Mucosa of descending colon (tissue), 3 donors: ENCODE measurements around the gene RAE1. TPM values are rescaled to one million over a fixed set of nuclear protein-coding genes. Genes with fewer than 3 reads are reported as not detected.
A peak's percentile ranks its signal among the peaks of the same experiment; 100 is the strongest.

Experiments
- ATAC-seq: fragments of 200-7000 bp; cut with Tn5 transposase; one replicate; pipeline ENCODE4 v1.9.1; 2020; ENCODE audit warnings: mild to moderate bottlenecking, moderate library complexity
- DNase-seq, 3 donors: peaks; one replicate each; pipeline ENCODE4 v3.0.0-alpha.2; 2020
- H3K36me3 ChIP-seq: fragments of 200-600 bp; one replicate; pipeline ENCODE4 v1.8.0; 2021; ENCODE audit warnings: low read depth, mild to moderate bottlenecking
- H3K4me1 ChIP-seq: fragments of 200-600 bp; one replicate; pipeline ENCODE4 v1.8.0; 2021; ENCODE audit warnings: low read depth, mild to moderate bottlenecking
- H3K4me3 ChIP-seq: fragments of 200-600 bp; one replicate; pipeline ENCODE4 v1.8.0; 2021; ENCODE audit warnings: mild to moderate bottlenecking
- H3K9me3 ChIP-seq: fragments of 200-600 bp; one replicate; pipeline ENCODE4 v1.8.0; 2021; ENCODE audit warnings: mild to moderate bottlenecking
- CTCF ChIP-seq: fragments of 200-600 bp; IDR thresholded peaks from one replicate; pipeline ENCODE4 v1.8.0; 2022; ENCODE audit warnings: antibody characterized with exemption, mild to moderate bottlenecking
- intact Hi-C, 2 donors: fragments of 100-400 bp; cut with DNase I in 1 of 2; cut with micrococcal nuclease in 1 of 2; formaldehyde crosslinking; loops; one replicate each; pipeline versions ENCODE4 v1.11.0 to v1.11.1; 2022; cut with DNase I, micrococcal nuclease
- total RNA-seq, 3 donors: library from RNA; stranded (reverse); fragmentation: NEBNext Ultra II Directional in 2 of 3; extraction: Animal tissue kit (Norgen Biotek cat#: 25700) in 2 of 3; gene quantifications; one replicate each; pipeline versions ENCODE4 v1.2.1 to v1.2.4, GENCODE V29; 2021 to 2023
- donor health status: DM: no; HTN: no; CAD: no; lungs with moderate emphysema.
- donor health status: DM: no; HTN: no; CAD: no.
- donor health status: DM: no; HTN: yes; CAD: no.

RAE1 gene
- total RNA-seq, 3 donors from 2014 or later = 17.6 to 21.0 (median 19.9) TPM

GRCh38 chr20:57410398-57410920 is 59.4 kb downstream of the RAE1 start:
- Histone ChIP-seq H3K9me3 (no peaks in the 10 kb centered on the region), H3K4me1 (no peaks in the 10 kb centered on the region), H3K4me3 (no peak overlapping the region), H3K36me3 (no peaks in the 10 kb centered on the region)
- peak; percentile 6 for ATAC-seq
- intact Hi-C loops = no loop called here
- no peak for TF ChIP-seq CTCF
- no peak for DNase-seq

- DNase-seq = no peak
- H3K9me3 ChIP-seq = no peaks in the 10 kb centered on the region
- no peak for ATAC-seq
- no peaks in the 10 kb centered on the region for H3K4me1 ChIP-seq
- intact Hi-C loops = no loop called here
- H3K36me3 ChIP-seq = no peaks in the 10 kb centered on the region
- no peak overlapping the region for H3K4me3 ChIP-seq
- no peak for TF ChIP-seq CTCF
Measured at GRCh38 chr20:57410924-57411323, 59.9 kb downstream of the RAE1 start.

- Histone ChIP-seq H3K36me3 (no peaks in the 10 kb centered on the region), H3K9me3 (no peaks in the 10 kb centered on the region), H3K4me3 (no peak overlapping the region), H3K4me1 (no peaks in the 10 kb centered on the region)
- no peak for ATAC-seq
- TF ChIP-seq CTCF = no peak
- intact Hi-C loops = no loop called here
- no peak for DNase-seq
Measured at GRCh38 chr20:57411406-57412283, 60.6 kb downstream of the RAE1 start.

DNA sequence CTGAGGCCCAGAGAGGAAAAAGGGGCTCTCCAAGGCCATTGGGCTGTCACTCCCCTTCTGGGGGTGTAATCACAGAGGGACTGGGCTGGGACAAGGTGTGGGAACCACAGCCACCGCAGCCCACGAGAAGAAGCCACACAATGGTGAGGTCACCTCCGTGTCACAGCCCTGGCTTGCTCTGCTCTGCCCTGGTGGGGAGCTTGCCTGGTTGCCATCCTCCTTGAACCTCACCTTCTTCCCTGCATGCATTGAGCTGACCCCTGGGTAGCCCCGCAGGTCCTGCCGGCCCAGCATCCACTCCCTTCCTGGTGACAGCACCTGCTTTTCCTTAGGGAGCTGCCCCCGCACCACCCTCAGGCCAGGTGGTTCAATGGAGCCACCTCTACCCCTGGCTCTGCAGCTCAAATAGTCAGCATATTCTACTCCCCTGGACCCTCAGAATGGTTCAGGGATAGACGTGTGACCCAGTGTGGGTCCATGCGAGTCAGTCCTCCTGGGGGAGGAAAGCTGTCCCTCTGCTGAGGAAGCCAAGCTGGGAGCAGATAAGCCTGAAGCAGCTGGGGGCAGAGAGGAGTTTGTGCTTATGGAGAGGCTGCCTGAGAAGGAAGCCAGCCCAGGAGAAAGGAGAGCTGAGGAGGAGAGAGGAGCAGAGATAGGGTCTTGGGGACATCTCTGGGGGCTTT is 61.4 kb downstream of the RAE1 start:
- no peaks in the 10 kb centered on the region for H3K4me1 ChIP-seq
- H3K36me3 ChIP-seq = no peaks in the 10 kb centered on the region
- ATAC-seq (no peak), DNase-seq (no peak)
- no peak for TF ChIP-seq CTCF
- no peaks in the 10 kb centered on the region for H3K9me3 ChIP-seq
- no peak overlapping the region for H3K4me3 ChIP-seq
- intact Hi-C loops = no loop called here

DNA sequence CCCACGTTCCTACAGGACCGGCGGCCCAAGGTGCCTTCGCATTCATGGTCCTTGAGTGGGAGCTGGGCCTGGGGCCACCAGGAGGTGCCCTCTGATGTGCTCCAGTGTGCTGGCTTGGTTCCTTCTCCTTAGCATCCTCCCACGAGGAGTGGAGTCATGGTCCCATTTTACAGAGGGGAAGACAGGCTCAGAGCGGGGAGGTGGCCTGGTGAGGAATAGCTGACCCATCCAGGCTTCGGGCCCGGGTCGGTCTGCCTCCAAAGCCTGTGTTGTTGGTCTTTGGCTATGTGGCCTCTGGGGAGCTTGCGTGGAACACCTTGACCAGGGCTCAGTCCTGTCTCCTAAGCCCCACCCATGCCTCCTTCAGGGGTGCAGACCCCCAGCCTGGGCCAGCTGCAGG is 62.9 kb downstream of the RAE1 start:
- DNase-seq (no peak), ATAC-seq (no peak)
- no peaks in the 10 kb centered on the region for H3K36me3 ChIP-seq
- intact Hi-C loops = no loop called here
- H3K9me3 ChIP-seq = no peaks in the 10 kb centered on the region
- no peak for TF ChIP-seq CTCF
- no peak overlapping the region for H3K4me3 ChIP-seq
- no peaks in the 10 kb centered on the region for H3K4me1 ChIP-seq
